ENCODE results near the gene CCDC144A. TPM values are rescaled to one million over a fixed set of nuclear protein-coding genes. Genes with fewer than 3 reads are reported as not detected.

CCDC144A gene
- total and polyA plus RNA-seq, 10 donors: 0.09 to 14.3 (median 2.2) TPM

Small RNAs within 50 kb of the gene (small RNA-seq; reads per million reads assigned to genes)
- gene AC022596.1: 0 reads per million in 4 donors
- gene RNU6-405P: 0 reads per million in 4 donors

Other genes starting within 250 kb of the CCDC144A start
- 10 to 100 TPM; 12.1 to 26.4 (median 22.3) TPM for gene LRRC75A, start 198.0 kb upstream of the CCDC144A start, total RNA-seq
- gene LRRC75A, start 198.0 kb upstream of the CCDC144A start, polyA plus RNA-seq: 10 to 100 TPM in 1 of 3 donors, 1 to 10 TPM in 2; 4.2 to 10.5 (median 4.8) TPM
- gene ZNF287, start 121.0 kb upstream of the CCDC144A start, total RNA-seq: 10 to 100 TPM in 2 of 7 donors, 1 to 10 TPM in 5; 7.2 to 12.2 (median 9.1) TPM
- gene ZNF287, start 121.0 kb upstream of the CCDC144A start, polyA plus RNA-seq: 10 to 100 TPM in 1 of 3 donors, 1 to 10 TPM in 2; 5.1 to 10.7 (median 5.9) TPM
- gene ZNF624, start 36.4 kb upstream of the CCDC144A start, total RNA-seq: 10 to 100 TPM in 3 of 7 donors, 1 to 10 TPM in 4; 7.9 to 19.8 (median 9.1) TPM
- gene ZNF624, start 36.4 kb upstream of the CCDC144A start, polyA plus RNA-seq: 1 to 10 TPM; 1.3 to 2.7 (median 1.5) TPM